Measurements from ENCODE around the gene KRTAP5-1. TPM values are rescaled to one million over a fixed set of nuclear protein-coding genes. Genes with fewer than 3 reads are reported as not detected.
"Not testable (repeated sequence)": the region's sequence is repeated elsewhere in the genome, so short reads cannot be mapped to it uniquely, and the experiment has no call there.

KRTAP5-1 gene
- total RNA-seq, 2 experiments from 2014 or later: not detected

DNA sequence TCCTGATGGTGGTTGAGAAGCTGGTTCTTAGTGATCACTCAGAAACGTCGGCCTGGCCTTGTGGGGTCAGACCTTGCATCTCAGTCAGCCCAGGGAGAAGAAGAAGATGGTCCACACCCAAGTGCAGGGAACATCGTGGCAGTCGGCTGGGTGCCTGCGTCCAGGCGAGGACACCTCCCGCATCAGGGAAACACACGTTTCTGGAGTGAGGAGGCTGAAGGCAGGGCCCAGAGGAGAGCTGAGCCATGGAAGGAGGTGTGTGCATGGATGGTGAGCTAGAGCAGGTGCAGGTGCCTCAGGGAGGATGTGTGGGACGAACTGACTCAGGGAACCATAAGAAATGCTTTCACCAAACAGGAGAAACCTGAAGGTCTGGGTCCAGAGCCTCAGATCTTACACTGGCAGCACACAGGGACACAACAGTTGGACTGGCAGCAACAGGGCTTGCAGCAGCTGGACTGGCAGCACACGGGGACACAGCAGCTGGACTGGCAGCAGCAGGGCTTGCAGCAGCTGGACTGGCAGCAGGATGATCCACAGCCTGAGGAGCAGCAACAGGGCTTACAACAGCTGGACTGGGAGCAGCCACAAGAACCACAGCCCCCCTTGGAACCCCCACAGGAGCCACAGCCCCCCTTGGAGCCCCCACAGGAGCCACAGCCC lies 12.4 kb upstream of the KRTAP5-1 start:
- H3K27me3 Mint-ChIP-seq: peaks cover 74% of the 10 kb centered on the region
- no peak for DNase-seq
- CTCF ChIA-PET: interaction anchor here (1.4 to 1.5 kb wide), 2 partner anchors 9 to 23 kb away, joined by 3 to 4 read pairs; no protein-coding TSS in a partner anchor
- no peak overlapping the region for H3K27ac Mint-ChIP-seq
- H3K9me3 Mint-ChIP-seq: no peaks in the 10 kb centered on the region
- no peaks in the 10 kb centered on the region for H3K36me3 Mint-ChIP-seq (ENCODE audit: low read depth)
- POLR2A ChIA-PET: no interaction called here
- H3K4me3 Mint-ChIP-seq: no peak overlapping the region
- H3K4me1 Mint-ChIP-seq: peaks cover 12% of the 10 kb centered on the region

DNA sequence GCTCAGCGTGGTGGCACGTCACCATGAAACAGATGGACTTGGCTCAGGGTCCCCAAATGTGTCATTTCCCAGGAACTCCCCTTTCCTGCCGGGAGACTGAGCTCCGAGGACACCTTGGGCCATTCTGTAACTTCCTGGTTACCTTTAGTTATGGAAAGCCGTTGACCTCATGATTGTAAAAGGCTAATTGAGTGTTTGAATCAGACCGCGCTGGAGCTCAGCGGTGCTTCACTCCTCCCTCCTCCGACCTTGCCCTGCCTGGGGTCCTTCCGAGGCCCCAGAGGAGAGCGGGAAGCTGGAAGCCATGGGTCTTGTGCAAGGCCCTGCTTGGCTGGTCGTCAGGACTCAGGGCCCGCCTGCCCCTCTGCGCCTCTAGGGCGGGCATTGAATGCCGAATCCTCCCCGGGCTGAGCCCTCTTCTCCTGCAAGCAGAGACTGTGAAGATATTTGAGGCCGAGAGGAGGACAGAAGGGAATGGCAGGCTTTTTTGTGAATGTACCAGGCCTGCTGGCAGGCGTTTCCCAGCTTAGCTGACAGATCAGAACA lies 11.6 kb upstream of the KRTAP5-1 start:
- H3K9me3 Mint-ChIP-seq; H3K36me3 Mint-ChIP-seq (ENCODE audit: low read depth); POLR2A ChIA-PET; H3K27ac Mint-ChIP-seq; H3K4me3 Mint-ChIP-seq; DNase-seq: not testable (repeated sequence)
- Mint-ChIP-seq H3K4me1 (peaks cover 12% of the 10 kb centered on the region), H3K27me3 (peaks cover 70% of the 10 kb centered on the region)
- CTCF ChIA-PET: interaction anchor here (1.4 to 1.5 kb wide), 2 partner anchors 9 to 22 kb away, joined by 3 to 4 read pairs; no protein-coding TSS in a partner anchor

DNA sequence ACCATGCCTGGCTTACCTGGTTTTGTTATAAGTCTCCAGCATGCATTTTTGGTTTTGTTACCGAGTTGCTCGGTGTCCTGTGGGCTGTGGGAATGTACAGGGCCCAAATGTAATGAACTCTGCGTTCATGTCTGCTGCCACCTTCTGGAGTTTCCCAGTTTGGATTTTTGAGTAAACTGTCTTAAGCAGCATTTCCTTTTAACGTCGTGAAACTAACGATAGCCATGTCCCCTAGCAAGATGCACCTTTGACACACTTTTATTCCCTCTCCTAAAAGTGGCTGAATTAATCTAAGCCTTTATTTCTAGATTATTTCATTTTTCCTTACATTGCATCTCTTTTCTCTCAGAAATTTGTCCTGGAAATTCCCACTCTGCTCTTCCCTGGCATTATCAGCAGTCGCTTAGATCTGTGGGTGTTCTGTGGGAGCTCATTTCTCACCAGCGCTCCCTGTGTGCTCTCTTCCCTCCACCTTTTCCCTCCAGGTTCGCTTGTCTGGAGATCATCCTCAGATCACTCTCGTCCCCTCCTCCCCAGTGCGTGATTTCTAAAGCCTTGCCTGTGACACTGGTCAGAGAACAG lies 11.0 kb upstream of the KRTAP5-1 start:
- H3K9me3 Mint-ChIP-seq; H3K27ac Mint-ChIP-seq; H3K4me3 Mint-ChIP-seq; POLR2A ChIA-PET; DNase-seq; H3K36me3 Mint-ChIP-seq (ENCODE audit: low read depth): not testable (repeated sequence)
- Mint-ChIP-seq H3K4me1 (peaks cover 12% of the 10 kb centered on the region), H3K27me3 (peaks cover 69% of the 10 kb centered on the region)
- CTCF ChIA-PET: interaction anchor here (1.3 to 1.5 kb wide), 4 partner anchors 8 to 32 kb away, joined by 3 to 9 read pairs (median 4); no protein-coding TSS in a partner anchor

DNA sequence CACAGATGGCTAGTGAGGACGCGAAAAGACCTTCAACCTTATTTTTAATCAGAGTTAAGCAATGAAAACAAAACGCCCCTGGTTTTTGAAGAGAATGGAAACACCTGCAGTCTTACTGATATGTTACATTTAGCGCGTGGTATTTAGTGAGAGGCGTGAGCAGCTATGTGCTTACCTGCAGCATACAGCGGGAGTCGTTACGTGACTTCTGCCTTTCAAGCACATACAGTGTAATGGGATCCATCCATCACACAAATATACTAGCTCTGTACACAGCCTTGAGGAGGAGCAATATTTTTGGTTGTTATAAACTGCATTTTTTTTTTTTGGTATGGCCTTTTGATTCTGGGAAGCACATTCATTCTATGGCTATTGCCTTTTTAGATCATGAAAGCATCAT lies 7.5 kb upstream of the KRTAP5-1 start:
- H3K4me3 Mint-ChIP-seq: no peak overlapping the region
- peaks cover 9% of the 10 kb centered on the region for H3K36me3 Mint-ChIP-seq (ENCODE audit: low read depth)
- DNase-seq: no peak
- CTCF ChIA-PET: interaction anchor here (2.2 to 6.7 kb wide), 2 partner anchors 16 to 18 kb away, joined by 9 to 68 read pairs; no protein-coding TSS in a partner anchor
- H3K9me3 Mint-ChIP-seq: no peaks in the 10 kb centered on the region
- H3K27ac Mint-ChIP-seq: no peak overlapping the region
- POLR2A ChIA-PET: no interaction called here
- peaks cover 42% of the 10 kb centered on the region for H3K27me3 Mint-ChIP-seq
- H3K4me1 Mint-ChIP-seq: peaks cover 26% of the 10 kb centered on the region

DNA sequence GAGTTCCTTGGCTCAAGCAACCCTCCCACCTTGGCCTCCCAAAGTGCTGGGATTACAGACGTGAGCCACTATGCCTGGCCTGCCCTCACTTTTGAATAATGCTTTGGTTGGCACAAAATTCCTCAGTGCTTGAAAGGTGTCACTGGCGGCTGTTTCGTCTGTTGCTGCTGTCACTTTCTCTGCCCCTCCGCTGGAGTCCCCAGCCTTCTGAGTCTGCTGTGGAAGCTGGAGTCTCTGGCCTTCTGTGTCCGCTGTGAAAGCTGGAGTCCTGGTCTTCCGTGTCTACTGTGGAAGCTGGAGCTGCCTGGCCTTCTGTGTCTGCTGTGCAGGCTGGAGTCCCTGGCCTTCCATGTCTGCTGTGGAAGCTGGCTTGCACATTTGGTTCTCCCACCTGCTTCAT lies 4.9 kb upstream of the KRTAP5-1 start:
- Mint-ChIP-seq H3K27ac (peak overlapping the region; percentile 65), H3K9me3 (no peaks in the 10 kb centered on the region), H3K4me3 (no peak overlapping the region), H3K27me3 (peaks cover 22% of the 10 kb centered on the region), H3K36me3 (ENCODE audit: low read depth) (peaks cover 9% of the 10 kb centered on the region), H3K4me1 (peaks cover 21% of the 10 kb centered on the region)
- no peak for DNase-seq
- POLR2A ChIA-PET: interaction anchor here (2.9 kb wide), 1 partner anchor 12 kb away, joined by 12 read pairs; no protein-coding TSS in a partner anchor
- CTCF ChIA-PET: interaction anchor here (6.7 kb wide), 1 partner anchor 13 kb away, joined by 68 read pairs; no protein-coding TSS in a partner anchor

DNA sequence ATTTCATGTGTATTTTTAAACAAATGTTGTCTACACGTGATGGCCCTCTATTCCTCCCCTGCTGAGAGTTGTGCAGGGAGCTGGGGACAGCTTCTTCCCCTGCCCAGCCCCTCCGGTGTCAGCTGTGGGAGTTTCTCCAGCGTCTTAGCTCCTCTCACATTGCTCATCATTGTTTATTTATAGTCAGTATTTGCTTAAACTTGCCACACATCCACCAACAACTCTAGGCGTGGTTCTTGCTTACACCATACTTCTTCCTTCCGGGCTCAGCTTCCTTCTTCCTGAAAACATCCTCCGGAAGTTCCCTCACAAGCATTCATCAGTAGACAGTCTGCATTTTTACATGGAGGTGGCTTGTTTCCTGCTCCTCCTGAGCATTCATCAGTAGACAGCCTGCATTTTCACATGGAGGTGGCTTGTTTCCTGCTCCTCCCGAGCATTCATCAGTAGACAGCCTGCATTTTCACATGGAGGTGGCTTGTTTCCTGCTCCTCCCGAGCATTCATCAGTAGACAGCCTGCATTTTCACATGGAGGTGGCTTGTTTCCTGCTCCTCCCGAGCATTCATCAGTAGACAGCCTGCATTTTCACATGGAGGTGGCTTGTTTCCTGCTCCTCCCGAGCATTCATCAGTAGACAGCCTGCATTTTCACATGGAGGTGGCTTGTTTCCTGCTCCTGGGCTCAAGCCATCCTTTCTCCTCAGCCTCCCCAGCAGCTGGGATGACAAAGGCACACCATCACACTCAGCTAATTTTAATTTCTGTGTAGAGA lies 4.3 kb upstream of the KRTAP5-1 start:
- H3K27me3 Mint-ChIP-seq: peaks cover 17% of the 10 kb centered on the region
- H3K27ac Mint-ChIP-seq: peak overlapping the region; percentile 93
- not testable (repeated sequence) for H3K36me3 Mint-ChIP-seq (ENCODE audit: low read depth); H3K9me3 Mint-ChIP-seq
- peak overlapping the region; percentile 58 for H3K4me3 Mint-ChIP-seq
- ChIA-PET POLR2A (interaction anchor here (0.6 to 2.9 kb wide), 4 partner anchors 12 to 279 kb away, joined by 3 to 12 read pairs (median 5); no protein-coding TSS in a partner anchor), CTCF (interaction anchor here (1.2 to 6.7 kb wide), 2 partner anchors 13 to 40 kb away, joined by 4 to 68 read pairs; partner anchors contain the start of gene KRTAP5-5)
- peaks cover 22% of the 10 kb centered on the region for H3K4me1 Mint-ChIP-seq
- peak; percentile 52 for DNase-seq

DNA sequence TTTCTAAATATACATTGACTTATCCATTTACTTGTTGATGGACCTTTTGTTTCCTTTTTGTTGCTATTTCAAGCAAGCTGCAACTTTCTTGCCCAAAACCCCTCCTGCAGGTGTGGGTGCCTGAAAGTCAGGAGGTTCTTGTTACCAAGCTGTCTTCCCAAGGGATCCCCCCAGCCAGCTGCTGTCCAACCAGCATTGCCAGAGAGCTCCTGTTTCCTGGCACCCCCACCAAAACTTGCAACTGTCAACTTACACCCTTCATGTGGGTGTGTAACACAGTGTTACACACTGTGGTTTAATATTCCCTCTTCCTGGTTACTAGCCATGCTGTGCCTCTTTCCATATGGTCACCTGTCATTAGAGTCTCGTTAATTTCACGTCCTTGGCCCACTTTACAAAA lies 1.6 kb upstream of the KRTAP5-1 start:
- Mint-ChIP-seq H3K4me3 (no peak overlapping the region), H3K27me3 (peaks cover 3% of the 10 kb centered on the region), H3K9me3 (no peaks in the 10 kb centered on the region), H3K4me1 (peaks cover 27% of the 10 kb centered on the region), H3K27ac (no peak overlapping the region), H3K36me3 (ENCODE audit: low read depth) (peaks cover 9% of the 10 kb centered on the region)
- ChIA-PET POLR2A (no interaction called here), CTCF (interaction anchor here (6.7 kb wide), 1 partner anchor 10 kb away, joined by 68 read pairs; no protein-coding TSS in a partner anchor)
- DNase-seq: no peak

DNA sequence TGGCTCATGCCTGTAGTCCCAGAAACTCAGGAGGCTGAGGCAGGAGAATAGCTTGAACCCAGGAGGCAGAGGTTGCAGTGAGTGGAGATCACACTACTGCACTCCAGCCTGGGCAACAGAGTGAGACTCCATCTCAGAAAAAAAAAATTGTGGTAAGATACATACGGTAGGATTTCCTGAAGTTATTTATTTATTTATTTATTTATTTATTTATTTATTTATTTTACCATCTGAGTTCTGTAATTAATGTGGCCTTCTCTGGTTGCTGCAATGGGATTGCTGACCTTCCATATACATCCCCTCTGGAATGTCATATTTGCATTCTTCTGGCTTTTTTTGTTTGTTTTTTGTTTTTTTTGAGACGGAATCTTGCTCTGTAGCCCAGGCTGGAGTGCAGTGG lies 2.2 kb downstream of the KRTAP5-1 start:
- H3K36me3 Mint-ChIP-seq (ENCODE audit: low read depth); POLR2A ChIA-PET; H3K4me1 Mint-ChIP-seq; DNase-seq; H3K4me3 Mint-ChIP-seq; H3K27me3 Mint-ChIP-seq; H3K27ac Mint-ChIP-seq; H3K9me3 Mint-ChIP-seq: not testable (repeated sequence)
- CTCF ChIA-PET: interaction anchor here (1.2 to 1.3 kb wide), 2 partner anchors 8 to 12 kb away, joined by 3 to 4 read pairs; no protein-coding TSS in a partner anchor

DNA sequence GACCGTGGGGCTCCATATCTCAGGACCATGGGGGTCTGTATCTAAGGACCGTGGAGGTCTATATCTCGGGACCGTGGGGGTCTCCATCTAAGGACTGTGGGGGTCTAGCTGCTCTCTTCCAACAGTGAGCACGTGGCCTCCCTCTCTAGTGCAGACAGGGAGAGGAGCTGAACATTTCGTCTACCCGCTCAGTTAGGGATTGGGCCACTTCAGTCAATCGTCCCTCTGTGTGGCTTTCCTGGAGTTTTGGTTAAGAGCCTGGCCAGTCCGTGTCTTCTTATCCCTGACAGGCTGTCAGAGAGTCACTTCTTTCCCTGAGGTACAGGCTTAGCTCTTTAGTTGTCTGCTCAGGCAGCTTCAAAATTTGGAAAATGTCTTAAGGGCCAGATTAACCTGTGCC lies 3.1 kb downstream of the KRTAP5-1 start:
- Mint-ChIP-seq H3K27ac (no peak overlapping the region), H3K9me3 (peaks cover 5% of the 10 kb centered on the region), H3K4me3 (no peak overlapping the region), H3K4me1 (peaks cover 9% of the 10 kb centered on the region), H3K27me3 (peaks cover 1% of the 10 kb centered on the region), H3K36me3 (ENCODE audit: low read depth) (no peaks in the 10 kb centered on the region)
- DNase-seq: no peak
- ChIA-PET CTCF (interaction anchor here (0.8 to 1.3 kb wide), 2 partner anchors 8 to 13 kb away, joined by 3 to 4 read pairs; no protein-coding TSS in a partner anchor), POLR2A (no interaction called here)

DNA sequence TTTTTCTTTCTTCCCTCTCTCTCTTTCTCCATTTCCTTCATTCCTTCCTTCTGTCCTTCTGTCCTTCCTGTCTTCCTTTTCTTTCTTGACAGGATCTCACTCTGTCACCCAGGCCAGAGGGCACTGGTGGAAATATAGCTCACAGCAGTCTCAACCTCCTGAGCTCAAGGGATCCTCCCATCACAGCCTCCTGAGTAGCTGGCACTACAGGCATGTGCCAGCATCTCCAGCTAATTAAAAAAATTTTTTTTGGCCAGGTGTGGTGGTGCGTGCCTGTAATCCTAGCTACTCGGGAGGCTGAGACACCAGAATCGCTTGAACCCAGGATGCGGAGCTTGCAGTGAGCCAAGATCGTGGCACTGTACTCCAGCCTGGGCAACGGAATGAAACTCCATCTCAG lies 8.3 kb downstream of the KRTAP5-1 start:
- DNase-seq: no peak
- Mint-ChIP-seq H3K9me3 (peaks cover 5% of the 10 kb centered on the region), H3K36me3 (ENCODE audit: low read depth) (no peaks in the 10 kb centered on the region), H3K27me3 (peaks cover 23% of the 10 kb centered on the region), H3K27ac (no peak overlapping the region), H3K4me1 (peaks cover 8% of the 10 kb centered on the region), H3K4me3 (no peak overlapping the region)
- POLR2A ChIA-PET: interaction anchor here (3.4 kb wide), 1 partner anchor 12 kb away, joined by 12 read pairs; no protein-coding TSS in a partner anchor
- CTCF ChIA-PET: interaction anchor here (0.5 to 7.4 kb wide), 7 partner anchors 9 to 721 kb away, joined by 3 to 68 read pairs (median 4); no protein-coding TSS in a partner anchor

DNA sequence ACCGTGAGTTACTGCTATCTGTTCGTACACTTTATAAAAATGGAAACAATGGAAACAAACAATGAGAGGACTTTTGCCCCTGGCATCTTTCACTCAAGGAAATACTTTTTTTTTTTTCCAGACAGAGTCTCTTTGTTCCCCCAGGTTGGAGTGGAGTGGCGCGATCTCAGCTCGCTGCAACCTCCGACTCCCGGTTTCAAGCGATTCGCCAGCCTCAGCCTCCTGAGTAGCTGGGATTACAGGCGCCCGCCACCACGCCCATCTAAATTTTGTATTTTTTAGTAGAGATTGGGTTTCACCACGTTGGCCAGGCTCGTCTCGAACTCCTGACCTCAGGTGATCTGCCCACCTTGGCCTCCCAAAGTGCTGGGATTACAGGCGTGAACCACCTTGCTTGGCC lies 9.3 kb downstream of the KRTAP5-1 start:
- not testable (repeated sequence) for DNase-seq; H3K4me1 Mint-ChIP-seq; H3K36me3 Mint-ChIP-seq (ENCODE audit: low read depth); H3K27ac Mint-ChIP-seq; H3K4me3 Mint-ChIP-seq; H3K9me3 Mint-ChIP-seq
- peaks cover 25% of the 10 kb centered on the region for H3K27me3 Mint-ChIP-seq
- ChIA-PET POLR2A (interaction anchor here (1.0 kb wide), 1 partner anchor 29 kb away, joined by 6 read pairs; no protein-coding TSS in a partner anchor), CTCF (interaction anchor here (1.0 to 7.4 kb wide), 6 partner anchors 13 to 372 kb away, joined by 3 to 68 read pairs (median 7); no protein-coding TSS in a partner anchor)

DNA sequence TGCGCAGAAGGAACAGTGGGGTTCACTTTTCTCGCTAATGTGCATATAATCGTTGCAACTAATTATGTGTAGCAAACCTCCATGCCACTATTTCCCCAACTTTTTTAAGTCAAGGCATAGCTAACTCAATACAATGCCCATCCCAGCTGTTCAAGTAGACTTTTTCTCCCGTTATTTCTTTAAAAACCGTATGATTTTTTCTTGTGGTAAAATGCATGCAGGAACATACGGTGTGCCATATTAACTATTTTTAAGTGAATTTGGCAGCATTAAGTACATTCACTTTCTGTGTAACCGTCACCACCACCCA lies 10.2 kb downstream of the KRTAP5-1 start:
- no peak for DNase-seq
- POLR2A ChIA-PET: interaction anchor here (0.6 to 1.4 kb wide), 5 partner anchors 10 to 30 kb away, joined by 3 to 7 read pairs (median 4); partner anchors contain the start of gene KRTAP5-1
- H3K9me3 Mint-ChIP-seq: peaks cover 5% of the 10 kb centered on the region
- peaks cover 11% of the 10 kb centered on the region for H3K4me1 Mint-ChIP-seq
- peaks cover 30% of the 10 kb centered on the region for H3K27me3 Mint-ChIP-seq
- H3K4me3 Mint-ChIP-seq: peak overlapping the region; percentile 7
- no peaks in the 10 kb centered on the region for H3K36me3 Mint-ChIP-seq (ENCODE audit: low read depth)
- CTCF ChIA-PET: interaction anchor here (0.8 to 7.4 kb wide), 25 partner anchors 8 to 371 kb away, joined by 3 to 68 read pairs (median 4); partner anchors contain the start of gene KRTAP5-2
- no peak overlapping the region for H3K27ac Mint-ChIP-seq

Data from activated CD4-positive, alpha-beta memory T cell treated with anti-CD3 and anti-CD28 coated beads, Interleukin-2, amount 10 ng/mL, durations not matched to agents 7 days and 5 days (primary cell).